Uterus (tissue), 4 donors: ENCODE measurements around the gene SPDEF. TPM values are rescaled to one million over a fixed set of nuclear protein-coding genes. Genes with fewer than 3 reads are reported as not detected.

Experiments used
- DNase-seq, 2 donors: peaks; one replicate each; pipeline ENCODE4 v3.0.0-alpha.2; 2019 to 2020
- H3K27ac ChIP-seq, 2 donors: fragments of 200-600 bp; sonication (generic); 1 replicate in 1 of 2; 2 replicates in 1 of 2; pipeline ENCODE4 v1.5.1; 2016 to 2018
- H3K27me3 ChIP-seq, 2 donors: fragments of 200-600 bp; sonication (generic); one replicate each; pipeline ENCODE4 v1.5.1; 2018 to 2019; ENCODE audit warnings: control low read depth in 1 of 2
- H3K36me3 ChIP-seq, 2 donors: fragments of 200-600 bp; sonication (generic); one replicate each; pipeline ENCODE4 v1.5.1; 2019; ENCODE audit warnings: control low read depth in 1 of 2
- H3K4me1 ChIP-seq, 2 donors: fragments of 200-600 bp; sonication (generic); one replicate each; pipeline ENCODE4 v1.5.1; 2018 to 2019; ENCODE audit warnings: control low read depth in 1 of 2
- H3K4me3 ChIP-seq, 2 donors: fragments of 200-600 bp; sonication (generic); 1 replicate in 1 of 2; 2 replicates in 1 of 2; pipeline ENCODE4 v1.5.1; 2018 to 2019; ENCODE audit warnings: mild to moderate bottlenecking in 1 of 2
- H3K9me3 ChIP-seq, 2 donors: fragments of 200-600 bp; sonication (generic); one replicate each; pipeline ENCODE4 v1.5.1; 2019; ENCODE audit warnings: control low read depth in 1 of 2
- CTCF ChIP-seq, 4 experiments: fragments of 200-600 bp in 2 of 4; fragments of 450-650 bp in 2 of 4; sonication (generic) in 2 of 4; IDR thresholded peaks; one replicate each; pipeline ENCODE4 v1.5.1; 2016 to 2019; ENCODE audit warnings: antibody characterized with exemption in 4 of 4, mild to moderate bottlenecking in 2 of 4, moderate library complexity in 1 of 4
- POLR2A ChIP-seq, 2 donors: fragments of 450-650 bp; IDR thresholded peaks; one replicate each; pipeline ENCODE4 v1.6.1; 2016; ENCODE audit warnings: antibody characterized with exemption in 2 of 2, mild to moderate bottlenecking in 1 of 2, moderate library complexity in 1 of 2
- intact Hi-C: fragments of 100-400 bp; cut with DNase I; formaldehyde crosslinking; loops from one replicate; pipeline ENCODE4 v1.15.1; 2023; ENCODE audit warnings: low total_unique reads
- total RNA-seq, 4 donors: library from RNA; depleted of rRNA in 3 of 4; stranded (reverse); fragments of >200 nt in 3 of 4; gene quantifications; one replicate each; pipeline versions ENCODE4 v1.1.0 to v1.2.4, GENCODE V29; 2014 to 2023
- donor health status: DM: yes; HTN: yes; CAD: no.

Gene SPDEF
- total RNA-seq, 4 donors from 2014 or later: 0.52 to 1.5 TPM; not detected in 2

GRCh38 chr6:34510299-34510698 is 45.8 kb downstream of the SPDEF start:
- DNase-seq: no peak
- intact Hi-C loops: no loop called here

GRCh38 chr6:34509782-34510181 is 46.3 kb downstream of the SPDEF start:
- Histone ChIP-seq H3K9me3 (no peaks in the 10 kb centered on the region), H3K27me3 (no peaks in the 10 kb centered on the region), H3K27ac (no peak overlapping the region), H3K4me1 (no peaks in the 10 kb centered on the region), H3K36me3 (no peaks in the 10 kb centered on the region), H3K4me3 (no peak overlapping the region)
- TF ChIP-seq CTCF (IDR thresholded peaks at IDR 0.05): no peak
- no peak for TF ChIP-seq POLR2A (IDR thresholded peaks at IDR 0.05)
- intact Hi-C loops: no loop called here
- DNase-seq: no peak

More at GRCh38 chr6:34510299-34510698, 45.8 kb downstream of the SPDEF start:
- Histone ChIP-seq H3K9me3 (no peaks in the 10 kb centered on the region), H3K4me1 (no peaks in the 10 kb centered on the region), H3K4me3 (no peak overlapping the region), H3K27me3 (no peaks in the 10 kb centered on the region), H3K27ac (no peak overlapping the region), H3K36me3 (no peaks in the 10 kb centered on the region)
- TF ChIP-seq POLR2A (IDR thresholded peaks at IDR 0.05) (no peak), CTCF (IDR thresholded peaks at IDR 0.05) (no peak)

GRCh38 chr6:34508425-34508824 is 47.7 kb downstream of the SPDEF start:
- intact Hi-C loops: no loop called here
- no peaks in the 10 kb centered on the region for H3K4me1 ChIP-seq

GRCh38 chr6:34506718-34507117 is 49.4 kb downstream of the SPDEF start:
- intact Hi-C loops: no loop called here
- no peak for DNase-seq
- TF ChIP-seq POLR2A (IDR thresholded peaks at IDR 0.05): no peak
- no peak for TF ChIP-seq CTCF (IDR thresholded peaks at IDR 0.05)
- Histone ChIP-seq H3K27ac (no peak overlapping the region), H3K27me3 (no peaks in the 10 kb centered on the region), H3K36me3 (no peaks in the 10 kb centered on the region), H3K4me3 (no peak overlapping the region), H3K4me1 (no peaks in the 10 kb centered on the region), H3K9me3 (no peaks in the 10 kb centered on the region)

More at GRCh38 chr6:34508425-34508824, 47.7 kb downstream of the SPDEF start:
- Histone ChIP-seq H3K27ac (no peak overlapping the region), H3K4me3 (no peak overlapping the region), H3K36me3 (no peaks in the 10 kb centered on the region), H3K27me3 (no peaks in the 10 kb centered on the region), H3K9me3 (no peaks in the 10 kb centered on the region)
- DNase-seq: no peak
- TF ChIP-seq POLR2A (IDR thresholded peaks at IDR 0.05): no peak
- TF ChIP-seq CTCF (IDR thresholded peaks at IDR 0.05): no peak

GRCh38 chr6:34497411-34497810 is 58.7 kb downstream of the SPDEF start:
- no peaks in the 10 kb centered on the region for H3K36me3 ChIP-seq
- intact Hi-C loops: no loop called here
- peaks cover 0 to 2% of the 10 kb centered on the region in 2 donors for H3K9me3 ChIP-seq
- DNase-seq: no peak
- H3K27me3 ChIP-seq: no peaks in the 10 kb centered on the region
- no peaks in the 10 kb centered on the region for H3K4me1 ChIP-seq
- no peak for TF ChIP-seq POLR2A (IDR thresholded peaks at IDR 0.05)
- no peak for TF ChIP-seq CTCF (IDR thresholded peaks at IDR 0.05)
- H3K4me3 ChIP-seq: no peak overlapping the region
- H3K27ac ChIP-seq: no peak overlapping the region
